Naive B cell (primary cell): Measurements from ENCODE around the gene APBB2. TPM values are rescaled to one million over a fixed set of nuclear protein-coding genes. Genes with fewer than 3 reads are reported as not detected.

Experiments used
- ATAC-seq, 2 donors: fragments of 150-1000 bp; cut with Tn5 transposase; 2 replicates each; pipeline ENCODE4 v1.10.0; 2021; ENCODE audit warnings: low read depth in 2 of 2, mild to moderate bottlenecking in 2 of 2, moderate library complexity in 2 of 2
- DNase-seq: peaks from one replicate; pipeline ENCODE4 v3.0.0; 2022
- H3K27ac Mint-ChIP-seq, 6 donors: one replicate each; pipeline ENCODE4 v1.8.0; 2020 to 2022; ENCODE audit warnings: mild to moderate bottlenecking in 6 of 6, mixed read lengths in 6 of 6, moderate library complexity in 5 of 6, inconsistent platforms in 2 of 6
- H3K27me3 Mint-ChIP-seq, 3 donors: one replicate each; pipeline ENCODE4 v1.8.0; 2021 to 2022; ENCODE audit warnings: mixed read lengths in 3 of 3, mild to moderate bottlenecking in 1 of 3
- H3K36me3 Mint-ChIP-seq, 2 donors: one replicate each; pipeline ENCODE4 v1.8.0; 2020 to 2022; ENCODE audit warnings: mixed read lengths in 2 of 2, inconsistent platforms in 1 of 2, mild to moderate bottlenecking in 1 of 2
- H3K4me1 Mint-ChIP-seq, 3 donors: one replicate each; pipeline ENCODE4 v1.8.0; 2020 to 2022; ENCODE audit warnings: mixed read lengths in 3 of 3, inconsistent platforms in 1 of 3, mild to moderate bottlenecking in 1 of 3, moderate library complexity in 1 of 3
- H3K4me3 Mint-ChIP-seq, 8 donors: one replicate each; pipeline ENCODE4 v1.8.0; 2020 to 2022; ENCODE audit warnings: mild to moderate bottlenecking in 8 of 8, mixed read lengths in 8 of 8, moderate library complexity in 8 of 8, inconsistent platforms in 2 of 8
- H3K9me3 Mint-ChIP-seq, 7 donors: one replicate each; pipeline ENCODE4 v1.8.0; 2020 to 2022; ENCODE audit warnings: mixed read lengths in 7 of 7, mild to moderate bottlenecking in 5 of 7, inconsistent platforms in 2 of 7, moderate library complexity in 1 of 7
- polyA plus RNA-seq, 6 donors: library from polyadenylated mRNA; unstranded; fragments of 300-500 nt; fragmentation: Illumina TruSeq; gene quantifications; one replicate each; pipeline ENCODE4 v1.2.3, GENCODE V29; 2021; ENCODE audit warnings: low read depth in 6 of 6

The APBB2 gene
- polyA plus RNA-seq, 6 donors from 2014 or later: 8.6 to 23.5 (median 15.7) TPM

GRCh38 chr4:40840255-40840984, 373.9 kb downstream of the APBB2 start:
- no peaks in the 10 kb centered on the region for H3K27me3 Mint-ChIP-seq
- H3K9me3 Mint-ChIP-seq: no peaks in the 10 kb centered on the region
- DNase-seq (peak; percentile 72), ATAC-seq (peak; percentile 78)
- peaks cover 0 to 9% of the 10 kb centered on the region in 2 donors for H3K36me3 Mint-ChIP-seq
- peak overlapping the region; percentile 3 to 88 (median 69) for H3K4me3 Mint-ChIP-seq
- H3K4me1 Mint-ChIP-seq: peaks cover 46 to 63% (median 50%) of the 10 kb centered on the region in 3 donors
- H3K27ac Mint-ChIP-seq: peak overlapping the region; percentile 76 to 97 (median 92)

GRCh38 chr4:40838742-40839141, 375.6 kb downstream of the APBB2 start:
- ATAC-seq (no peak), DNase-seq (no peak)
- no peaks in the 10 kb centered on the region for H3K9me3 Mint-ChIP-seq
- H3K4me1 Mint-ChIP-seq: peaks cover 43 to 59% (median 52%) of the 10 kb centered on the region in 3 donors
- H3K36me3 Mint-ChIP-seq: peaks cover 0 to 11% of the 10 kb centered on the region in 2 donors
- H3K27me3 Mint-ChIP-seq: no peaks in the 10 kb centered on the region
- H3K4me3 Mint-ChIP-seq: no peak overlapping the region
- peak overlapping the region in 2 of 6 donors; percentile 6 to 87 for H3K27ac Mint-ChIP-seq

- no peak overlapping the region for H3K4me3 Mint-ChIP-seq
- DNase-seq (no peak), ATAC-seq (no peak)
- peak overlapping the region in 3 of 6 donors; percentile 42 to 64 (median 49) for H3K27ac Mint-ChIP-seq
- no peaks in the 10 kb centered on the region for H3K9me3 Mint-ChIP-seq
- peaks cover 34 to 44% (median 43%) of the 10 kb centered on the region in 3 donors for H3K4me1 Mint-ChIP-seq
- H3K36me3 Mint-ChIP-seq: peaks cover 0 to 11% of the 10 kb centered on the region in 2 donors
- no peaks in the 10 kb centered on the region for H3K27me3 Mint-ChIP-seq
Observed at GRCh38 chr4:40837094-40837870, 377.1 kb downstream of the APBB2 start.

GRCh38 chr4:40833212-40833611, 381.1 kb downstream of the APBB2 start:
- DNase-seq: no peak
- peaks cover 6 to 14% (median 12%) of the 10 kb centered on the region in 3 donors for H3K4me1 Mint-ChIP-seq
- no peaks in the 10 kb centered on the region for H3K27me3 Mint-ChIP-seq
- no peak for ATAC-seq
- H3K27ac Mint-ChIP-seq: peak overlapping the region in 4 of 6 donors; percentile 49 to 65 (median 58)
- H3K4me3 Mint-ChIP-seq: peak overlapping the region in 1 of 8 donors; percentile 51
- H3K9me3 Mint-ChIP-seq: peaks cover 0 to 4% (median 1%) of the 10 kb centered on the region in 7 donors
- H3K36me3 Mint-ChIP-seq: peaks cover 2 to 19% of the 10 kb centered on the region in 2 donors

- peak overlapping the region in 1 of 6 donors; percentile 69 for H3K27ac Mint-ChIP-seq
- H3K4me1 Mint-ChIP-seq: peaks cover 6 to 12% (median 10%) of the 10 kb centered on the region in 3 donors
- no peak overlapping the region for H3K4me3 Mint-ChIP-seq
- H3K9me3 Mint-ChIP-seq: peaks cover 0 to 12% (median 4%) of the 10 kb centered on the region in 7 donors
- DNase-seq (no peak), ATAC-seq (no peak)
- H3K36me3 Mint-ChIP-seq: peaks cover 5 to 25% of the 10 kb centered on the region in 2 donors
- H3K27me3 Mint-ChIP-seq: no peaks in the 10 kb centered on the region
Observed at GRCh38 chr4:40832175-40832574, 382.2 kb downstream of the APBB2 start.

- peaks cover 6 to 15% (median 10%) of the 10 kb centered on the region in 3 donors for H3K4me1 Mint-ChIP-seq
- H3K36me3 Mint-ChIP-seq: peaks cover 13 to 25% of the 10 kb centered on the region in 2 donors
- H3K27ac Mint-ChIP-seq: no peak overlapping the region
- H3K9me3 Mint-ChIP-seq: peaks cover 0 to 12% (median 4%) of the 10 kb centered on the region in 7 donors
- no peak overlapping the region for H3K4me3 Mint-ChIP-seq
- ATAC-seq: no peak
- DNase-seq: no peak
- no peaks in the 10 kb centered on the region for H3K27me3 Mint-ChIP-seq
Observed at GRCh38 chr4:40831146-40831907, 383.0 kb downstream of the APBB2 start.

- Mint-ChIP-seq H3K4me1 (peaks cover 11 to 26% (median 20%) of the 10 kb centered on the region in 3 donors), H3K27me3 (no peaks in the 10 kb centered on the region), H3K27ac (peak overlapping the region in 2 of 6 donors; percentile 54 to 79), H3K4me3 (no peak overlapping the region), H3K9me3 (peaks cover 0 to 12% (median 4%) of the 10 kb centered on the region in 7 donors), H3K36me3 (peaks cover 13 to 14% of the 10 kb centered on the region in 2 donors)
- no peak for ATAC-seq
- DNase-seq: no peak
Observed at GRCh38 chr4:40829586-40829985, 384.8 kb downstream of the APBB2 start.

GRCh38 chr4:40828661-40829060, 385.7 kb downstream of the APBB2 start:
- ATAC-seq: no peak
- H3K9me3 Mint-ChIP-seq: peaks cover 0 to 12% (median 4%) of the 10 kb centered on the region in 7 donors

GRCh38 chr4:40827758-40828157, 386.6 kb downstream of the APBB2 start:
- no peaks in the 10 kb centered on the region for H3K27me3 Mint-ChIP-seq
- peak overlapping the region in 1 of 8 donors; percentile 9 for H3K4me3 Mint-ChIP-seq
- peaks cover 0 to 12% (median 4%) of the 10 kb centered on the region in 7 donors for H3K9me3 Mint-ChIP-seq

More at GRCh38 chr4:40828661-40829060, 385.7 kb downstream of the APBB2 start:
- Mint-ChIP-seq H3K4me3 (no peak overlapping the region), H3K27ac (no peak overlapping the region), H3K27me3 (no peaks in the 10 kb centered on the region), H3K36me3 (peaks cover 13 to 14% of the 10 kb centered on the region in 2 donors), H3K4me1 (peaks cover 7 to 27% (median 25%) of the 10 kb centered on the region in 3 donors)
- no peak for DNase-seq

GRCh38 chr4:40826821-40827220, 387.5 kb downstream of the APBB2 start:
- Mint-ChIP-seq H3K4me3 (peak overlapping the region in 1 of 8 donors; percentile 70), H3K27me3 (no peaks in the 10 kb centered on the region), H3K9me3 (peaks cover 0 to 12% (median 4%) of the 10 kb centered on the region in 7 donors), H3K36me3 (peaks cover 18 to 22% of the 10 kb centered on the region in 2 donors), H3K4me1 (peaks cover 11 to 27% (median 26%) of the 10 kb centered on the region in 3 donors), H3K27ac (no peak overlapping the region)
- ATAC-seq (no peak), DNase-seq (no peak)

More at GRCh38 chr4:40827758-40828157, 386.6 kb downstream of the APBB2 start:
- ATAC-seq (no peak), DNase-seq (no peak)
- peaks cover 7 to 27% (median 22%) of the 10 kb centered on the region in 3 donors for H3K4me1 Mint-ChIP-seq
- H3K36me3 Mint-ChIP-seq: peaks cover 13 to 16% of the 10 kb centered on the region in 2 donors
- H3K27ac Mint-ChIP-seq: no peak overlapping the region

- Mint-ChIP-seq H3K9me3 (peaks cover 0 to 12% (median 4%) of the 10 kb centered on the region in 7 donors), H3K27me3 (no peaks in the 10 kb centered on the region), H3K4me3 (peak overlapping the region in 7 of 8 donors; percentile 30 to 73 (median 59)), H3K36me3 (peaks cover 18 to 22% of the 10 kb centered on the region in 2 donors), H3K4me1 (peaks cover 11 to 27% (median 26%) of the 10 kb centered on the region in 3 donors), H3K27ac (peak overlapping the region in 5 of 6 donors; percentile 29 to 70 (median 67))
- DNase-seq: no peak
- ATAC-seq: peak; percentile 23 to 58
Observed at GRCh38 chr4:40825014-40825838, 389.1 kb downstream of the APBB2 start.
